ENCODE measurements around the gene CNOT6.

The CNOT6 gene

GRCh38 chr5:180553530-180553929 is 59.4 kb downstream of the CNOT6 start:
- Histone ChIP-seq H3K36me3 (ENCODE audit: insufficient read depth, insufficient read length, low read length) (peaks cover 44% of the 10 kb centered on the region), H3K9ac (ENCODE audit: insufficient read length, low read depth) (no peak overlapping the region), H3K27me3 (ENCODE audit: insufficient read depth, insufficient read length) (no peaks in the 10 kb centered on the region), H3K9me3 (ENCODE audit: insufficient read depth, low read length) (no peaks in the 10 kb centered on the region), H3K4me3 (ENCODE audit: insufficient read length, low read depth) (no peak overlapping the region), H3K4me1 (ENCODE audit: insufficient read depth, insufficient read length) (no peaks in the 10 kb centered on the region)
- TF ChIP-seq YY1 (IDR thresholded peaks at IDR 0.05; ENCODE audit: insufficient read depth, insufficient read length) (no peak), SUZ12 (IDR thresholded peaks at IDR 0.05; ENCODE audit: extremely low read depth, insufficient read depth, insufficient read length) (no peak), ZNF274 (IDR thresholded peaks at IDR 0.05; ENCODE audit: low read depth, low read length) (no peak)
- no peak for DNase-seq (ENCODE audit: low read depth, low spot score)

GRCh38 chr5:180555168-180555921 is 61.2 kb downstream of the CNOT6 start:
- Histone ChIP-seq H3K27me3 (ENCODE audit: insufficient read depth, insufficient read length) (no peaks in the 10 kb centered on the region), H3K9me3 (ENCODE audit: insufficient read depth, low read length) (no peaks in the 10 kb centered on the region), H3K4me1 (ENCODE audit: insufficient read depth, insufficient read length) (no peaks in the 10 kb centered on the region), H3K4me3 (ENCODE audit: insufficient read length, low read depth) (no peak overlapping the region), H3K9ac (ENCODE audit: insufficient read length, low read depth) (no peak overlapping the region), H3K36me3 (ENCODE audit: insufficient read depth, insufficient read length, low read length) (peaks cover 43% of the 10 kb centered on the region)
- no peak for DNase-seq (ENCODE audit: low read depth, low spot score)
- TF ChIP-seq ZNF274 (IDR thresholded peaks at IDR 0.05; ENCODE audit: low read depth, low read length) (no peak), SUZ12 (IDR thresholded peaks at IDR 0.05; ENCODE audit: extremely low read depth, insufficient read depth, insufficient read length) (no peak), YY1 (IDR thresholded peaks at IDR 0.05; ENCODE audit: insufficient read depth, insufficient read length) (no peak)

GRCh38 chr5:180557217-180557809 is 63.1 kb downstream of the CNOT6 start:
- TF ChIP-seq YY1 (IDR thresholded peaks at IDR 0.05; ENCODE audit: insufficient read depth, insufficient read length), result no peak
- TF ChIP-seq ZNF274 (IDR thresholded peaks at IDR 0.05; ENCODE audit: low read depth, low read length), result no peak
- TF ChIP-seq SUZ12 (IDR thresholded peaks at IDR 0.05; ENCODE audit: extremely low read depth, insufficient read depth, insufficient read length), result no peak
- no peaks in the 10 kb centered on the region for H3K4me1 ChIP-seq (ENCODE audit: insufficient read depth, insufficient read length)
- H3K9ac ChIP-seq (ENCODE audit: insufficient read length, low read depth), result no peak overlapping the region
- no peak for DNase-seq (ENCODE audit: low read depth, low spot score)
- H3K4me3 ChIP-seq (ENCODE audit: insufficient read length, low read depth), result no peak overlapping the region
- H3K27me3 ChIP-seq (ENCODE audit: insufficient read depth, insufficient read length), result no peaks in the 10 kb centered on the region
- H3K36me3 ChIP-seq (ENCODE audit: insufficient read depth, insufficient read length, low read length), result peaks cover 39% of the 10 kb centered on the region
- H3K9me3 ChIP-seq (ENCODE audit: insufficient read depth, low read length), result no peaks in the 10 kb centered on the region

GRCh38 chr5:180558232-180558631 is 64.1 kb downstream of the CNOT6 start:
- Histone ChIP-seq H3K4me3 (ENCODE audit: insufficient read length, low read depth) (no peak overlapping the region), H3K4me1 (ENCODE audit: insufficient read depth, insufficient read length) (no peaks in the 10 kb centered on the region), H3K27me3 (ENCODE audit: insufficient read depth, insufficient read length) (no peaks in the 10 kb centered on the region), H3K9me3 (ENCODE audit: insufficient read depth, low read length) (no peaks in the 10 kb centered on the region), H3K36me3 (ENCODE audit: insufficient read depth, insufficient read length, low read length) (peaks cover 39% of the 10 kb centered on the region), H3K9ac (ENCODE audit: insufficient read length, low read depth) (no peak overlapping the region)
- TF ChIP-seq ZNF274 (IDR thresholded peaks at IDR 0.05; ENCODE audit: low read depth, low read length) (no peak), YY1 (IDR thresholded peaks at IDR 0.05; ENCODE audit: insufficient read depth, insufficient read length) (no peak), SUZ12 (IDR thresholded peaks at IDR 0.05; ENCODE audit: extremely low read depth, insufficient read depth, insufficient read length) (no peak)
- no peak for DNase-seq (ENCODE audit: low read depth, low spot score)

- Histone ChIP-seq H3K4me3 (ENCODE audit: insufficient read length, low read depth) (no peak overlapping the region), H3K27me3 (ENCODE audit: insufficient read depth, insufficient read length) (no peaks in the 10 kb centered on the region), H3K36me3 (ENCODE audit: insufficient read depth, insufficient read length, low read length) (peaks cover 54% of the 10 kb centered on the region), H3K4me1 (ENCODE audit: insufficient read depth, insufficient read length) (no peaks in the 10 kb centered on the region), H3K9me3 (ENCODE audit: insufficient read depth, low read length) (no peaks in the 10 kb centered on the region), H3K9ac (ENCODE audit: insufficient read length, low read depth) (no peak overlapping the region)
- no peak for DNase-seq (ENCODE audit: low read depth, low spot score)
- TF ChIP-seq ZNF274 (IDR thresholded peaks at IDR 0.05; ENCODE audit: low read depth, low read length), result no peak
- TF ChIP-seq YY1 (IDR thresholded peaks at IDR 0.05; ENCODE audit: insufficient read depth, insufficient read length), result no peak
- no peak for TF ChIP-seq SUZ12 (IDR thresholded peaks at IDR 0.05; ENCODE audit: extremely low read depth, insufficient read depth, insufficient read length)
Observed at GRCh38 chr5:180563994-180564393, 69.8 kb downstream of the CNOT6 start.

- Histone ChIP-seq H3K36me3 (ENCODE audit: insufficient read depth, insufficient read length, low read length) (peaks cover 61% of the 10 kb centered on the region), H3K9ac (ENCODE audit: insufficient read length, low read depth) (no peak overlapping the region), H3K27me3 (ENCODE audit: insufficient read depth, insufficient read length) (no peaks in the 10 kb centered on the region), H3K9me3 (ENCODE audit: insufficient read depth, low read length) (no peaks in the 10 kb centered on the region), H3K4me3 (ENCODE audit: insufficient read length, low read depth) (no peak overlapping the region), H3K4me1 (ENCODE audit: insufficient read depth, insufficient read length) (no peaks in the 10 kb centered on the region)
- TF ChIP-seq SUZ12 (IDR thresholded peaks at IDR 0.05; ENCODE audit: extremely low read depth, insufficient read depth, insufficient read length), result no peak
- no peak for DNase-seq (ENCODE audit: low read depth, low spot score)
Observed at GRCh38 chr5:180568914-180569313, 74.7 kb downstream of the CNOT6 start.

- peaks cover 45% of the 10 kb centered on the region for H3K36me3 ChIP-seq (ENCODE audit: insufficient read depth, insufficient read length, low read length)
Observed at GRCh38 chr5:180575571-180575970, 81.4 kb downstream of the CNOT6 start.

More at GRCh38 chr5:180575571-180575970, 81.4 kb downstream of the CNOT6 start:
- H3K27me3 ChIP-seq (ENCODE audit: insufficient read depth, insufficient read length), result no peaks in the 10 kb centered on the region
- no peak overlapping the region for H3K4me3 ChIP-seq (ENCODE audit: insufficient read length, low read depth)
- H3K4me1 ChIP-seq (ENCODE audit: insufficient read depth, insufficient read length), result no peaks in the 10 kb centered on the region
- TF ChIP-seq SUZ12 (IDR thresholded peaks at IDR 0.05; ENCODE audit: extremely low read depth, insufficient read depth, insufficient read length) (no peak), YY1 (IDR thresholded peaks at IDR 0.05; ENCODE audit: insufficient read depth, insufficient read length) (no peak), ZNF274 (IDR thresholded peaks at IDR 0.05; ENCODE audit: low read depth, low read length) (no peak)
- no peak for DNase-seq (ENCODE audit: low read depth, low spot score)
- H3K9ac ChIP-seq (ENCODE audit: insufficient read length, low read depth), result no peak overlapping the region
- no peaks in the 10 kb centered on the region for H3K9me3 ChIP-seq (ENCODE audit: insufficient read depth, low read length)

All from NT2/D1 (cell line).